NCI-H2196 (cell line): Measurements from ENCODE around the gene PRSS22.

Experiments
- DNase-seq: peaks from one replicate; lab custom pipeline; 2025; ENCODE audit not compliant: unreplicated experiment; lab: John Stamatoyannopoulos, UW

The PRSS22 gene

DNA sequence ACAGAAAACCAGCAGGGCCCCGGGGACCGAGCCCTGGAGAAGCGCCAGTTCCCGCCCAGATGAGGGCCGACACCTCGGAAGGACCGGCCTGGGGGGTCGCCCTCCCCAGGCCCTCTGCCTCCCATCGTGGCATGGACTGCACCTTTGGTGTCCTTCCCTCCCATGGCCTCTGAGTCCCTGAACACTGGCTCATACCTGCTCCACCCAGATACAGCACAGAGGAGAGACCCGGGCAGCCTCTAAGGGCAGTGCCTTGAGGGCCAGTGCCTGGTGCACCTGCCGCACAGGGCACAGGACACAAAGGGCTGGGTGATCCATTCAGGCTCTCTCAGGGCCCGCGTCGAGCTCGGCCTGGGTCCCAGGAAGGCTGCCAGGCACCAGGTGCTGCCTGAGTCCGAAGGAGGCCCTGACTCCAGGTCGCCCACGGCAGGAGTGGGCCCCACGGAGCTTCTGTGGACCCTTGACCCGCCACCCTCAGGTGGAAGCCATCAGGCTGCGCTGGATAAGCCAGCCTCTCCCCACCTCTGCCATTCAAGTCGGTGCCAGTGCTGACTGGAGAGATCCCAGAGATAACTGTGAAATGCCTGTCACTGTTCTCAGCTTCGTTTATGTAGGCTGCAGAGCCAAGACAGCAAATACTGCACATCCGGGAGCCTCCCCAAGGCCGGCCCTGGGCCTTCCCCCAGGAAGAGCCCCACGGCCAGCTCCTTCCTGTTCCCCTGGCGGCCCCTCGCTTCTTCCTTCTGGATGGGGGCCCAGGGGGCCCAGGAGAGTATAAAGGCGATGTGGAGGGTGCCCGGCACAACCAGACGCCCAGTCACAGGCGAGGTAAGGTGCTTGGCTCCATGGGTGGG, 28.2 kb downstream of the PRSS22 start, which contains the start of gene ZG16B:
Gene ZG16B, plus strand, starts transcription at position 803 of the 854 bp plus-strand sequence. CDS start 139 bp downstream, outside the sequence.
- DNase-seq, result peak; percentile 72

DNA sequence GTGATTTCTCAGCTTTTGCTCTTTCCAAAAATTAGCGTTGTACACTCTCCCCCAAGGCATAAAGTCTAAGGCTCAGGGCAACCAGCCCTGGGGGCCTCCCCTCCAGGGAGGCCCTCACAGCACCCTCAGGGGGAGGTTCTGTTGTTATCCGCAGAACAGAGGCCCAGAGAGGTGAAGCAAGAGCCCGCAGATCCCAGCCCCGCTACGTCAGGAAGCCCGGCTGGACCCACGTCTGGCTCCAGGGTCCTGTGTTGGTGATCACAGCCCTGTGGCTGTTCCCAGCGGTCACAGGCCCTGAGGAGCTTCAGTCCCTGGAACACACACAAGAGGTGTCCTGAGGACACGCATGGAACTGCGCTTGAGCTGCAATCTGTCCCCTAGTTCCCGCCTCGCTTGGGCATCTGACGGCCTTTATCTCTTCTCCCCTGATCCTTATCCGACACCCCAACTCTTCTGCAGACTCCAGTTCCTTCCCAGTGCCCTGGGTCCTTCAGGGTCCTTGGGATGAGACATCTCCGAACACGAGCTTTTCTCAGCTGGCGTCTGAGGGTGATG, 29.0 kb downstream of the PRSS22 start:
- DNase-seq, result no peak

DNA sequence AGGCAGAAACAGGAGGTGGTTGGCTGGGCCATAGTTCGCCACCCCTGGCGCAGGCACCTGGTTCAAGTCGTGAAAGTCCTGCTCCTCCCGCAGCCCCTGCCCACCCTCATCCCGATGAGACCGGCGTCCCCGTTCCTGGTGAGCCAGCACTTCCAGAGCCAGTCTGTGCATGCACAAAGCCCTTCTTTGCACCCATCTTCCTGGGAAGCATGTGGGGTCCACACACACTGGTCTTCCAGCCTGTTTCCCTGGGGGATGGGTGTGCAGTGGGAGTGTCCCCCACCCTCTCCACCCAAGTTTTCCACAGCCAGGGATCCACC, 29.5 kb downstream of the PRSS22 start:
- no peak for DNase-seq

DNA sequence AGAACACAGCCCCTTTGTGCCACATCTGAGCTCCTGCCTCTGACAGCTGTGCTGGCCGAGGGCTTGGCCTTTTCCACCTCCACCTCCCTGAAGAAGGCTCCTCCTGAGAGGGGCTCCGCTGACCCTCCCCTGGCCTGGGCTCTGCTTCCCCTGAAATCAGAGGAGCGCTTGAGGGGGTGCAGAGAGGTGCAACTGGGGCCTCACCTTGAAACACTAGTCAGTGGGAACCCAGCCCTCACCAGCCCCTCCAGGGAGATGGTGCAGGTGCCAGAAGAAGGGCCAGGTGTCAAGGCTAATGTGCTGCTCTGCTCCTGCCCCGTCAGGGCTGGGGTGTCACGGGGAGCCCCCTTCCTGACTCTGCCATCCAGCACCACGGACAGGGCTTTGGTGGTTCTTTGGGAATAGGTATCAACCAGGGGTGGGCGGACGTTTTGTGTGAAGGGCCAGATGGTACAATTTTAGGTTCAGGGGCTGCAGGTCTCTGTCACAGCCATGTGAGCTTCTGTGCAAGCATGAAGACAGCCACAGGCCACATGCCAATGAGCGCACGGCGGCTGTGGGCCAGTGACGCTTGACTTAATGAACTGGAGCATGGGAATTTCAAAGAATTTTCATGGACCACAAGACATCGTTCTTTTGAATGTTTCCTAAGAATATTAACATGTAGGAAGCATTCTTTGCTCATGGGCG, 30.0 kb downstream of the PRSS22 start:
- no peak for DNase-seq

DNA sequence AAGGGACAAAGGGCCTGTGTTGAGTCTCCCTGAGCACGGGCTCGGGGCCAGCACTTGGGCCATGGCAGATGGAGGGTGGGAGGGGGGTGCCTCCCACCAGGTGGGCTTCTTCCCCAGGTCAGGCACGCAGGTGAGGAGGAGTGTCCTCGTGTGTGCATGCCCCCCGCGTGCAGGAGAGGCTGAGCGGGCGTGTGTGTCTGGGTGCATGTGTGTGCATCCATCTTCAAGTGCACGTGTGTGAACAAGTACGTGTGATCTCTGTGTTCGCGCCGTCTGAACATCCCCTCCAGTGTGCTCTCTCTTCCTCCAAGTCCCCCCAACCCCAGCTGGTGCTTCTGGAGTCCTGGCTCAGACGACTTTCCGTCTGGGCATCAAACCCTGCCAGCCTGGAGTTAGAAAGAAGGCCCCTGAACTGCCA, 30.6 kb downstream of the PRSS22 start:
- no peak for DNase-seq

DNA sequence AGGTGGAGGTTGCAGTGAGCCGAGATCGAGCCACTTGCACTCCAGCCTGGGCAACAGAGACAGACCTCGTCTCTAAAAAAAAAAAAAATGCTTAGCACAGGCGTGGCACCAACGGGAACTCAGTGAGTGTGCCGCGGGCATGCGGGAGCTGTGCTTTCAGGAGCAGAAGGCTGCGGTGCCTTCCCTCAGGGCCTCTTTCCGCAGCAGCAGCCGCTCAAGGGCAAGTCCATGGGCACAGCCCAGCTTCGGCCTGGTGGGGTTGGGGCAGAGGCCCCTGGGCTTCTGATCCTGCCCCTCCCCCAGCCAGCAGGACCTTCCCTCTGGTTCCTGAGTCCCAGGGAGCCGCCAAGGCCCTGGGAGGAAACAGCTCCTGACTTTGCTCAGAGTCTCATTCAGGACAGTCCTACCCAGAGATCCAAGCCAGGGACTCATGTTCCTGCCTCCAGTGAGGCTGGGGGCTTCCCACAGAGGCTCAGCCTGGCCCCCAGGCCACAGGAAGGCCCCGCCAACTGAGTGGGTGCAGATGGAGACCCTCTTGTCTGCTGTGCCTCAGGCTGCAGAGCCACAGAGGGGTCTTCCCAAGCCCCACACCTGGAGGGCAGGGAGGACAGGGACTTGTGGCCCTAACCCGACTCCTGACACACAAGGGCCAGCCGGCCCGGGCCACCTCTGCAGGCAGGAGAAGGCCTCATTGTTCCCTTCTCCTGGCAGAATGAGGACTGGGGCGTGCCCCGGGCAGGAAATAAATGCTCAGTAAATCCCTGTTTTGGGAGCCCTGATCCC, 31.2 kb downstream of the PRSS22 start:
- no peak for DNase-seq

DNA sequence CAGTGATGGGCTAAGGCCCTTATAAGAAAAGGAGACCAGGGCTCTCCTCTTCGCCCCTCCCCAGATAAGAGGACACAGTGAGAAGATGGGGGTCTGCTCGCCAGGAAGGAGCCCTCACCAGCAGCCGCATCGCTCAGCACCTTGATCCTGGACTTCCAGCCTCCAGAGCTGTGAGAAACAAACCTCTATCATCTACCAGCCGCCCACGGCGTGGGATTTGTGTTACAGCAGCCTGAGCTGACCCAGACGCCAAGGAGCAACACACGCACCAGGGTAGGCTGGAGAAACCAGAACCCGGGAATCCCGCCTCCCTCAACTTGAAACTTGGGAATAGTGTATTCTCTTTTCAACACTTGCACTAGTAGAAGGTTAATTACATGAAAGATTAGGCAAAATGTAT, 32.1 kb downstream of the PRSS22 start:
- DNase-seq, result no peak

DNA sequence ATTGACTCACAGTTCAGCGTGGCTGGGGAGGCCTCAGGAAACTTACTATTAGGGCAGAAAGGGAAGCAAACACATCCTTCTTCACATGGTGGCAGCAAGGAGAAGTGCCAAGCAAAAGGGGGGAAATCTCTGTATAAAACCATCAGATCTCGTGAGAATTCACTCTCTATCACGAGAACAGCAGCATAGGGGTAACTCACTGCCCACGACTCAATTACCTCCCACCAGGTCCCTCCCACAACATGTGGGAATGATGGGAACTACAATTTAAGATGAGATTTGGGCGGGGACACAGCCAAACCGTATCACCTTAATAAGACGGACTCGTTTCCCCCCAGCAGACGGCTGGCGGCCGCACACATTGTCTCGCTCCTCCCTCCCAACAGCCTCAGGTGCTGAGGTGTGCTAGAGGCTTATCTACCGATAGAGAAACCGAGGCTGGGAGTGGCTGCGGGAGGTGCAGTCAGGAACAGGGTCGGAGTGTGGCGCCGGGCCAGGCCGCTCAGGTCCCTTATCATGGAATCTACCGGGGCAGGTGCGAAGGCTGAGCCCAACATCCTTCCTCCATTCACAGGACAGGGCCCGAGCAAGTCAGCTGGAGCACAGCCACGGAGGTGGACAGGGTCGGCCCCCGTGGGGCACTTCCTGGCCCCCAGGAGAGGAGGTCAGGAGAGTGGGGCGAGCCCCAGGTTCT, 32.8 kb downstream of the PRSS22 start:
- no peak for DNase-seq

DNA sequence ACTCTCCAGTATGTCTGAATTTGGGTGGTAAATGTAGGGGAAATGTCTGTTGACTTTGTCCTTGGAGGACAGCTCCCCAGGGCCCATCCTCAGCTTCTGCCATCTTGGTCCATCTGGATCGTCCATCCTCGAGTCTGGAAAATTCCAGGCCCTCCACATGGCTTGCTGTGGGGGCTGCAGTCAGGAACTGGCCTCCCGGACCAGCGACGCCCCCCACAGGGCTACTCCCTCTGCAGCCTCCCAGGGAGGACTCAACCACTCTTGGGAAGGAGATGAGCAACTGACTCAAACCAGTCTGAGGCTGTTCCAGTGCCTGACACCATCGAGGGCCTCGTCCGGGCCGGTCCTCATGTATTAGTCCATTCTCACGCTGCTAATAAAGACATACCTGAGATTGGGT, 33.3 kb downstream of the PRSS22 start:
- no peak for DNase-seq

DNA sequence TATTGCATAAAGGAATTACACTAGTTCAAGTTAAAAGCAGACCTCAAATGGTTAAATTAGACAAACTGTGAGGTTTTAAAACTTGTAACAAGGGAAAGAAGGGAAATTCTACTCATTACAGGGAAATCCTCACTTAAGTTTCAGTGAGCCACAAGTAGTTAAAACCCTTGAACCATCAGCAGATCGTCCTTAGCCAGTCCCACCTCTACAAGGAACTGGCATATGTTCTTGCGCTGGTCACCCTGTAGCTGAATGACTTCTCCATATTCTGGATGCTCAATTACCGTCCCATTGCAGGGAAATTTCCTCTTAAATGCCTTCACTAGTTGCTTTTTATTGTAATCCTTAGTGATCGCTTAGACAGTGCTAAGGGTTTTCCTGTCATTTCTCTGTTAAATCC, 35.5 kb downstream of the PRSS22 start:
- DNase-seq, result no peak

DNA sequence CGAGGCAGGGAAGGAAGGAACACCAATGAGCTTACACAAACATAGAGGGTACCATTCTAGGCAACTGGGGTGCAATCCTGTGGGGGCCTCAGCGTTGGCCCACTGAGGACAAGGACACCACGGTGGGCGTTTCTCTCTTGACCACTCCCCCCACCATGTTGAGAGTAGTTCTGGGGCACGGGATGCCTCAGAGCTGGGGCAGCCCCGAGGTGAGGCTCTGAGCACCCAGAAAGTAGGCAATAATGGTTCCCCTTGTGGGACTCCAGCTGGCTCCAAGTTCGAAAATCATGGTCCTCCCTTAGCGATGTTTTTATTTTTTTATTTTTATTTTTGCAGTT, 35.8 kb downstream of the PRSS22 start:
- DNase-seq, result no peak

DNA sequence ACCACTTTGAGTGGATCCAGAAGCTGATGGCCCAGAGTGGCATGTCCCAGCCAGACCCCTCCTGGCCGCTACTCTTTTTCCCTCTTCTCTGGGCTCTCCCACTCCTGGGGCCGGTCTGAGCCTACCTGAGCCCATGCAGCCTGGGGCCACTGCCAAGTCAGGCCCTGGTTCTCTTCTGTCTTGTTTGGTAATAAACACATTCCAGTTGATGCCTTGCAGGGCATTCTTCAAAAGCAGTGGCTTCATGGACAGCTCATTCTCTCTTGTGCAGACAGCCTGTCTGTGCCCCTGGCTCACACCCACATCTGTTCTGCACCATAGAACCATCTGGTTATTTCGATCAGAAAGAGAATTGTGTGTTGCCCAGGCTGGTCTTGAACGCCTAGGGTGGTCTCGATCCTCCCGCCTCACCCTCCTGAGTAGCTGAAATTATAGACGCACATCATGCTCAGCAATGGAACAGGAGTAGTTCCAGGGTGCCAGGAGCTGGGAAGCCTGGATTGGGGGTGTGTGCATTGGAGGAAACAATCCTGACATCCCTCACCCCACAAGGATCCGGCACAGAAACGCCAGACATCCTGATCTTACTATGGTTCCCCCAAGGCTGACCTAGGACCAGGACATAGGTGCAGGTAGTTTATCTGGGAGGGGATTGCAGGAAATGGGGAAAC, 36.3 kb downstream of the PRSS22 start:
- no peak for DNase-seq

DNA sequence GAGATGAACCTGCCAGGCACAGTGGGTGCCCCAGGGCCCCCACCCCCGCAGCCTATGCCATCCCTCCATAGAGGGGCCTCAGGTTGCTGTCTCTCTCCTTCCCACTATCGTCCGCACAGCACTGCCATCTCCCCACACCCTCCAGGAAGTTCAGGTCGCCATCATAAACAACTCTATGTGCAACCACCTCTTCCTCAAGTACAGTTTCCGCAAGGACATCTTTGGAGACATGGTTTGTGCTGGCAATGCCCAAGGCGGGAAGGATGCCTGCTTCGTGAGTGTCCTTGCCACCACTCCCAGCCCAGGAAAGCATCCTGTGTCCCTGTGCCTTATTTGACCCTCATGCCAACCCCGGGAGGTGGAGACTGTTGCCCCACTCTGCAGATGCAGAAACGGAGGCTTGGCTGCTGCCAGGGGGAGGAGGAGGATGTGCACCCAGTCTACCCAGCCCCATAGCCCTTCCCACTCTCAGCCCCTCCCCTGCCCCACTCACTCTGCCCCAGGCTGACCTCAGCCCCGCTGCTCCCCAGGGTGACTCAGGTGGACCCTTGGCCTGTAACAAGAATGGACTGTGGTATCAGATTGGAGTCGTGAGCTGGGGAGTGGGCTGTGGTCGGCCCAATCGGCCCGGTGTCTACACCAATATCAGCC, 37.0 kb downstream of the PRSS22 start:
- DNase-seq, result no peak

DNA sequence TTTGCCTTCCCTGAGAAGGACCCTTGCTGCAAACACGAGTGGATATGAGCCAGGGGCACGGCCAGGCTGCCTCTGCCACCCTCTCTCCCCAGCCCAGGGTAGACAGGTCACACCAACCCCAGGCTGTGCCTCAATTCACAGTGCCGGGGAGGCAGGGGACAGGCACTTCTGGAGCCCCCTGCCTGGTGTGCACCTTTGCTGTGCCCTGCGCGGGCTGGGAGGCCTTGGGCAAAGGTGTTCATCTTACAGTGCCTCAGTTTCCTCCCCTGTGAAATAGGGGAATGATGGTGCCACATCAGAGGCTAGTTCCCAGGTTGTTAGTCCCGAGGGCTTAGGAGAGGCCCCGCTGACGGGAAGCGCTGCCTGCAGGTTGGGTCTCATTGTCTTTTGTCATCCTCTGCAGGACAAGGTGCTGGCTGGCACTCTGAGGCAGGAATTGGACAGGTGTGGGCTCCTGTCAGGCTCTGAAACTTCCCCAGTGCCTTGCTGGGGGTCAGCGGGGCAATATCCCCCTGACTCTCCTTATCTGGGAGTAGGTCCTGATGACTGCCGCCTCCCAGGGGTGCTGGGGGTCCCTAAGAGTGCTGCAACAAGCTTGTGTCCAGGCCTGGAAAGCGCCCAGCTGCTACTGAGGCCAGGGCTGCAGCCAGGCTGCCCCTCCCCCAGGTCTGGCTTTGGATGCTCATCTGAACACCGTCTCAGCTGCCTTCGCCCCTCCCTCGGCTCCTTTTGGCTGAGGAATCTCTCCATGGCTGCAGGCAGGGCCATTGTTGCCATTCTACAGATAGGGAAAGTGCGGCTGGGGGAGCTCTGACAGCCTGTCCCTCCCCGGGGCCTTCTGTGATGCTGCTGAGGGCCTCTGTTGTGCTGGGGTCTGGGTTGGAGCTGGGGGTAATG, 37.8 kb downstream of the PRSS22 start:
- no peak for DNase-seq

DNA sequence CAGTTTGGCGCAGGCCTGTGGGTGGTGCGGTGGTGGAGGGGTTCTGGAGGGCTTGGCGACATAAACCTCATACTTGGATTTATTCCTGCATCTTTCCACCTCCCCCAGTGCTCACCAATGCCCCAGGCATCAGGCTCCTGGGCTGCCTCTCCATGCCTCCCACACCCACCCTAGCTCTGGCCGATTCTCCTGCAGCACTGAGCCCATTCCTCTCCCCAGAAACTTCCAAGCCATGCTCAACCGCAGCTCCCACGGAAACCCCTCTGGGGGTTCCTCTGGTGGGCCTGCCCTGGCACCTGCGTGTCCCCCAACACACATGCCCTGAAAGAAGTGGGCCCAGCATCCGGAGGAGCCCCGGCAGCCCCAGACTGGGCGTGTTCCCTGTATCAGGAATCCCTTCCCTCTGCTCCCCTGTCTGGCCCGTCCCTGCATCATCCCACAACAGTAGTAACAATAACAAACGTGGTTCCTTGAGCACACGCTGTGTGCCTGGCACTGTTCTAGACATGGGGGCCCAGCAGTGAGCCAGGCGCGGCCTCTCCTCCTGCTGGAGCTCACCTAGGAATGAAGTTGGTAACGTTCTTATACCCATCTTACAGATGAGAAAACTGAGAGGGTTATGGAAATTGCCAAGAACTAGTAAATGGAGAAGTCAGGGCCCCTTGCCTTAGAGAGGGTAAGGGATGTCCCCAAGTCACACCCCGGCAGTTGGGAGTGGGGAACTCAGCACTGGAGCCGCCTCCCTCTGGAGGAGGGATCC, 38.6 kb downstream of the PRSS22 start:
- DNase-seq, result no peak

DNA sequence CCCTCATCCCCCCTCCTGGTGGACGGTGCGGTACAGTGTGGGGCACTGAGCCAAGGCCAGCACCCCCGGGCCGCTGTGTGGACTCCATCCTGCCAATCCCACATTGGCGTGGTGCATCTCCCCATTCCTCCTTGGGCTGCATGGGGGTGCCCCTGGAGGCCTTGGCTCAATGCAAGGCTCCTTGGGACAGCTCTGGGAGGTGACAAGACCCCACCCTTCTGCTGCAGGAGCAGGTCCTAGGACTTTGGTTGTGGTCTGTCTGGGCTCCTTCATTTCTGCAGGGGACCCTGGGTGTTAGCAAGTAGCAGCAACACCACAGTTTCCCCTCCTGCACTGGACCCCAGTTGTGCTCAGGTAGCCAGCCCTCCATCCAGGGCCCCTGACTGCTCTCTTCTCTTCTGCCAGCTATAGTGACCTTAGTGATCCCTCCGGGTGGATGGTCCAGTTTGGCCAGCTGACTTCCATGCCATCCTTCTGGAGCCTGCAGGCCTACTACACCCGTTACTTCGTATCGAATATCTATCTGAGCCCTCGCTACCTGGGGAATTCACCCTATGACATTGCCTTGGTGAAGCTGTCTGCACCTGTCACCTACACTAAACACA, 39.6 kb downstream of the PRSS22 start:
- DNase-seq, result no peak

DNA sequence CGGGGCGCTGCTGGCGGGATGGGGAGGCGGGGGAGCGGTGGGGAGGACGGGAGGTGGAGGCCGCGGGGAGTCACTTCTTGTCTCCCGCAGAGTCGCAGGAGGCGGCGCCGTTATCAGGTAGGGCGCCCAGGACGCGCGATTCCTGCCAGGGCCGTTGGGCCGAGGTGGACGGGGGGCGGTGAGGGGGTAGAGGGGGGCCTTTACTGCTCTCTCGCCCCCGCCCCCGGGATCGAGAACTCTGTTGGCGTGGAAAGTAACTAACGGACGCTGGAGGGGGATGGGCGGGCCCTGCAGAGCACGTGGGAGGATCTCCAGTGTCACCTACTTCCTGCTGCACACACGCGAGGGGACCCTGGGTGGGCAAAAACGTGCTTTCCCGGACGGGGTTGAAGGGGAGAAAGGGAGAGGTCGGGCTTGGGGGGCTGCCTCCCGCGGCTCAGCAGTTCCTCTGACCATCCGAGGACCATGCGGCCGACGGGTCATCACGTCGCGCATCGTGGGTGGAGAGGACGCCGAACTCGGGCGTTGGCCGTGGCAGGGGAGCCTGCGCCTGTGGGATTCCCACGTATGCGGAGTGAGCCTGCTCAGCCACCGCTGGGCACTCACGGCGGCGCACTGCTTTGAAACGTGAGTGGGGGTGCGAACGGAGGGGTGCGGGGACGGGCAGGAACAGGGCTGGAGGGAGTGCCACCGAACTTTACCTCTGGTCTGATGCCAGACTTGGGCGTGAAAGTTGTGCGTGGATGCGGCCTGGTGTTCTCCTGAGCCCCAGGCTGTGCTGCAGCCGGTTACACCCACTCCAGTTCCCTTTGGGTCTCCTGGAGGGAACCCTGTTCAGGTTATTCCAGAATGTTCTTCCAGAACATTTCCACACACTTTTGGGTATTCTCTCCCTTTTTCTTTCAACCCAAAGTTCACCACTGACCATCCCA, 40.4 kb downstream of the PRSS22 start:
- no peak for DNase-seq
